Smooth muscle cell (in vitro differentiated cells): ENCODE measurements around the gene RAB26. TPM values are rescaled to one million over a fixed set of nuclear protein-coding genes. Genes with fewer than 3 reads are reported as not detected.

Experiments used
- DNase-seq: peaks from one replicate; lab custom pipeline; 2025; ENCODE audit not compliant: unreplicated experiment; lab: John Stamatoyannopoulos, UW
- H2AFZ ChIP-seq: fragments of 200-600 bp; sonication (generic); 2 replicates; pipeline ENCODE4 v1.6.0; 2016; ENCODE audit warnings: antibody characterized with exemption, low read depth, mild to moderate bottlenecking
- H3F3A ChIP-seq: fragments of 200-600 bp; sonication (generic); 2 replicates; pipeline ENCODE4 v1.6.0; 2017; ENCODE audit warnings: antibody characterized with exemption, low read depth
- H3K27ac ChIP-seq: fragments of 200-600 bp; sonication (generic); 2 replicates; pipeline ENCODE4 v1.5.1; 2016; ENCODE audit warnings: low read depth, mild to moderate bottlenecking
- H3K27me3 ChIP-seq: fragments of 200-600 bp; sonication (generic); 2 replicates; pipeline ENCODE4 v1.6.1; 2016; ENCODE audit warnings: low read depth, mild to moderate bottlenecking
- H3K36me3 ChIP-seq: fragments of 200-600 bp; sonication (generic); 2 replicates; pipeline ENCODE4 v1.5.1; 2016; ENCODE audit warnings: low read depth
- H3K4me1 ChIP-seq: fragments of 200-600 bp; sonication (generic); 2 replicates; pipeline ENCODE4 v1.5.1; 2016; ENCODE audit warnings: low read depth
- H3K4me2 ChIP-seq: fragments of 200-600 bp; sonication (generic); 2 replicates; pipeline ENCODE4 v1.6.0; 2016; ENCODE audit warnings: mild to moderate bottlenecking
- H3K4me3 ChIP-seq: fragments of 200-600 bp; sonication (generic); 2 replicates; pipeline ENCODE4 v1.5.1; 2016; ENCODE audit warnings: mild to moderate bottlenecking
- H3K79me2 ChIP-seq: fragments of 200-600 bp; sonication (generic); 2 replicates; pipeline ENCODE4 v1.6.0; 2016; ENCODE audit warnings: low read depth, mild to moderate bottlenecking
- H3K9ac ChIP-seq: fragments of 200-600 bp; sonication (generic); 2 replicates; pipeline ENCODE4 v1.6.0; 2016; ENCODE audit warnings: low read depth
- H3K9me3 ChIP-seq: fragments of 200-600 bp; sonication (generic); replicated peaks from 2 replicates; pipeline ENCODE4 v1.5.1; 2016; ENCODE audit warnings: low read depth
- H4K20me1 ChIP-seq: fragments of 200-600 bp; sonication (generic); 2 replicates; pipeline ENCODE4 v1.6.0; 2016; ENCODE audit warnings: low read depth
- CTCF ChIP-seq: fragments of 200-600 bp; sonication (generic); IDR thresholded peaks from 2 replicates; pipeline ENCODE4 v1.5.1; 2017; ENCODE audit warnings: borderline replicate concordance, mild to moderate bottlenecking, antibody characterized with exemption; ENCODE audit not compliant: insufficient read depth, poor library complexity, severe bottlenecking
- WGBS: methylation state at CpG from one replicate; pipeline ENCODE4 v1.1.7; 2016; ENCODE audit warnings: low lambda C conversion rate; 5-methylcytosine and 5-hydroxymethylcytosine counted together
- polyA plus RNA-seq: library from polyadenylated mRNA; unstranded; fragments of >200 nt; fragmentation: Nextera tagmentation; extraction: Ambion mirVana; gene quantifications from 2 replicates; pipeline ENCODE4 v1.2.1, GENCODE V29; 2016
- total RNA-seq: library from RNA; depleted of rRNA; stranded (reverse); fragments of >200 nt; gene quantifications from 2 replicates; pipeline ENCODE4 v1.2.3, GENCODE V29; 2014

RAB26 gene
- total and polyA plus RNA-seq, 2 experiments from 2014 or later: 1.3 TPM; not detected in 1

GRCh38 chr16:2180962-2181923 lies 32.8 kb downstream of the RAB26 start:
- Histone ChIP-seq H3K4me1 (no peaks in the 10 kb centered on the region), H3F3A (no peaks in the 10 kb centered on the region), H3K4me3 (no peak overlapping the region), H3K4me2 (no peak overlapping the region), H3K36me3 (no peaks in the 10 kb centered on the region), H2AFZ (no peak overlapping the region), H4K20me1 (no peaks in the 10 kb centered on the region), H3K79me2 (no peaks in the 10 kb centered on the region), H3K9me3 (no peaks in the 10 kb centered on the region), H3K27ac (no peak overlapping the region), H3K27me3 (no peaks in the 10 kb centered on the region), H3K9ac (no peak overlapping the region)
- TF ChIP-seq CTCF: no peak
- no peak for DNase-seq
- WGBS: 95% methylated on average over 33 of the region's 46 CpGs

- no peak overlapping the region for H2AFZ ChIP-seq
- no peaks in the 10 kb centered on the region for H3K27me3 ChIP-seq
- DNase-seq: no peak
- H3K27ac ChIP-seq: no peak overlapping the region
- H3K4me3 ChIP-seq: no peak overlapping the region
- no peak for TF ChIP-seq CTCF
- H3K4me2 ChIP-seq: no peak overlapping the region
- no peak overlapping the region for H3K9ac ChIP-seq
- no peaks in the 10 kb centered on the region for H3K36me3 ChIP-seq
- no peaks in the 10 kb centered on the region for H3K4me1 ChIP-seq
- H3K9me3 ChIP-seq: no peaks in the 10 kb centered on the region
- H3K79me2 ChIP-seq: no peaks in the 10 kb centered on the region
- WGBS: 94% methylated on average over 20 of the region's 20 CpGs
- no peaks in the 10 kb centered on the region for H3F3A ChIP-seq
- H4K20me1 ChIP-seq: no peaks in the 10 kb centered on the region
These were observed 33.5 kb downstream of the RAB26 start for GRCh38 chr16:2181952-2182351.

- no peak overlapping the region for H3K27ac ChIP-seq
- WGBS: 97% methylated on average over 30 of the region's 30 CpGs
- H3K9ac ChIP-seq: no peak overlapping the region
- no peak overlapping the region for H3K4me3 ChIP-seq
- H4K20me1 ChIP-seq: no peaks in the 10 kb centered on the region
- TF ChIP-seq CTCF: no peak
- no peak overlapping the region for H2AFZ ChIP-seq
- DNase-seq: no peak
- no peaks in the 10 kb centered on the region for H3F3A ChIP-seq
- H3K79me2 ChIP-seq: no peaks in the 10 kb centered on the region
- H3K36me3 ChIP-seq: no peaks in the 10 kb centered on the region
- H3K4me1 ChIP-seq: no peaks in the 10 kb centered on the region
- H3K27me3 ChIP-seq: no peaks in the 10 kb centered on the region
- H3K4me2 ChIP-seq: no peak overlapping the region
- no peaks in the 10 kb centered on the region for H3K9me3 ChIP-seq
These were observed 35.2 kb downstream of the RAB26 start for GRCh38 chr16:2183671-2184070.
